Measurements from ENCODE around the gene RASSF7. TPM values are rescaled to one million over a fixed set of nuclear protein-coding genes. Genes with fewer than 3 reads are reported as not detected.

The RASSF7 gene
- total RNA-seq, 1 donor from 2014 or later: 72.5 TPM

GRCh38 chr11:586376-587316 is 25.9 kb downstream of the RASSF7 start:
- H3K4me3 ChIP-seq (ENCODE audit: low read depth, low read length): no peak overlapping the region
- no peaks in the 10 kb centered on the region for H3K27me3 ChIP-seq (ENCODE audit: control insufficient read depth, insufficient read depth, low read length)
- H3K36me3 ChIP-seq (ENCODE audit: control insufficient read depth, insufficient read depth, low read length): peaks cover 3% of the 10 kb centered on the region
- DNase-seq (ENCODE audit: low read depth): no peak
- no peak for TF ChIP-seq CTCF (IDR thresholded peaks at IDR 0.05; ENCODE audit: insufficient read depth, low read length, poor library complexity, severe bottlenecking)

- H3K4me3 ChIP-seq (ENCODE audit: low read depth, low read length): no peak overlapping the region
- peaks cover 3% of the 10 kb centered on the region for H3K36me3 ChIP-seq (ENCODE audit: control insufficient read depth, insufficient read depth, low read length)
- DNase-seq (ENCODE audit: low read depth): no peak
- H3K27me3 ChIP-seq (ENCODE audit: control insufficient read depth, insufficient read depth, low read length): no peaks in the 10 kb centered on the region
- TF ChIP-seq CTCF (IDR thresholded peaks at IDR 0.05; ENCODE audit: insufficient read depth, low read length, poor library complexity, severe bottlenecking): no peak
Measured at GRCh38 chr11:587546-587945, 26.8 kb downstream of the RASSF7 start.

DNA sequence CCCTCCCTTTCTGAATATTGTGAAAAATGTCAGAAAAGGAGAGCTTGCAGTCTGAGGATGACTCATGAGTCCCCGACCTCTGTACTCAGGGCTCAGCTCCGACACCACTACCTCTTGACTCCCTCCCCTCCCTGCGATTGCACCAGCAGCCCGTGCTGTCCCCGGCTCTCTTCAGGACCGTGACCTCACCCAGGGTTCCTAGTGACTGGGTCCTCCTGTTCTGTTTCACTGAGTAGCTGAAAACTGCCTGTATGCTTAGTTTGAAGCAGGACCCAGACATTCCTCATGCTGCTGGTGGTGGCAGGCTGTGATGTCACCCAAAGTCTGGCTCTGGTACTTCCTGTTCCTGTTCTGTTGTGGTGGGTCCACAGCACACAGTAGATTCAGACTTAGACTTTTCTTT is 27.2 kb downstream of the RASSF7 start:
- peaks cover 3% of the 10 kb centered on the region for H3K36me3 ChIP-seq (ENCODE audit: control insufficient read depth, insufficient read depth, low read length)
- no peaks in the 10 kb centered on the region for H3K27me3 ChIP-seq (ENCODE audit: control insufficient read depth, insufficient read depth, low read length)
- no peak for TF ChIP-seq CTCF (IDR thresholded peaks at IDR 0.05; ENCODE audit: insufficient read depth, low read length, poor library complexity, severe bottlenecking)
- peak; percentile 38 for DNase-seq (ENCODE audit: low read depth)
- no peak overlapping the region for H3K4me3 ChIP-seq (ENCODE audit: low read depth, low read length)

DNA sequence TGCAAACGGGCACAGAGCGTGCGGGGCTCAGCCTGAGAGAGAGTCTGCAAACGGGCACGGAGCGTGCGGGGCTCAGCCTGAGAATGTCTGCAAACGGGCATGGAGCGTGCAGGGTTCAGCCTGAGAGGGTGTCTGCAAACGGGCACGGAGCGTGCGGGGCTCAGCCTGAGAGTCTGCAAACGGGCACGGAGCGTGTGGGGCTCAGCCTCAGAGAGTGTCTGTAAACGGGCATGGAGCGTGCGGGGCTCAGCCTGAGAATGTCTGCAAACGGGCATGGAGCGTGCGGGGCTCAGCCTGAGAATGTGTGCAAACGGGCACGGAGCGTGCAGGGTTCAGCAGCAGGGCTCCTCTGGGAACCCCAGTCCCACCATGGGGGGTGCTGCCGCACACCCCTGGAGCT is 29.0 kb downstream of the RASSF7 start:
- Histone ChIP-seq H3K27me3 (ENCODE audit: control insufficient read depth, insufficient read depth, low read length) (no peaks in the 10 kb centered on the region), H3K4me3 (ENCODE audit: low read depth, low read length) (no peak overlapping the region), H3K36me3 (ENCODE audit: control insufficient read depth, insufficient read depth, low read length) (peaks cover 3% of the 10 kb centered on the region)
- no peak for TF ChIP-seq CTCF (IDR thresholded peaks at IDR 0.05; ENCODE audit: insufficient read depth, low read length, poor library complexity, severe bottlenecking)
- no peak for DNase-seq (ENCODE audit: low read depth)

DNA sequence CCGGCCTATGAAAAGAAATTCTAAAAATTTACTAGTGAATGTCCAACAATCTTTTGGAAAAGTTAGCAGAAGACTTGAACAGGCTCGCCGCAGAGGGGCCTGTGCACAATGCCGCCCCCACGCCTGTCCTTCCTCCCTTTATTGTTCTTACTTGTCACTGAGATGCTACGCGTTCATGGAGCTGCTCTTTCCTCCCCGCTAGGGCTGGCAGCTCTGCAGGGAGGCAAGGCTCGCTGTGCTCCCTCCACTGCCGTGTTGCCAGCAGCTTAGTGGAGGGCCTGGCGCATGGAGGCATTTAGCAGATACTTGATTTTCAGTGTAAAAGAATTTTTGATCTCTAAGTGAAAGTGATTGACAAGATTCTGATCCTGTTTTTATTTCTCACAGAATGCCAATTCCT is 30.2 kb downstream of the RASSF7 start:
- peaks cover 3% of the 10 kb centered on the region for H3K36me3 ChIP-seq (ENCODE audit: control insufficient read depth, insufficient read depth, low read length)
- DNase-seq (ENCODE audit: low read depth): no peak
- H3K27me3 ChIP-seq (ENCODE audit: control insufficient read depth, insufficient read depth, low read length): no peaks in the 10 kb centered on the region
- H3K4me3 ChIP-seq (ENCODE audit: low read depth, low read length): no peak overlapping the region
- no peak for TF ChIP-seq CTCF (IDR thresholded peaks at IDR 0.05; ENCODE audit: insufficient read depth, low read length, poor library complexity, severe bottlenecking)

Data from kidney epithelial cell (primary cell).